ENCODE results near the gene MAP3K4. TPM values are rescaled to one million over a fixed set of nuclear protein-coding genes. Genes with fewer than 3 reads are reported as not detected.

The MAP3K4 gene
- total and polyA plus RNA-seq, 2 of the 8 experiments (the other 6 are each of a cell fraction or from before 2014, with no cell fraction given), result 16.6 to 51.6 TPM

GRCh38 chr6:160974304-160974771 is 17.2 kb upstream of the MAP3K4 start:
- H2BK12ac ChIP-seq (ENCODE audit: low read depth, low read length), result no peak overlapping the region
- no peak overlapping the region for H2BK20ac ChIP-seq (ENCODE audit: low read length)
- H3K56ac ChIP-seq (replicated peaks; ENCODE audit: insufficient read length, low read depth, low read length), result no peak overlapping the region
- FAIRE-seq (no peak), DNase-seq (ENCODE audit: low read depth in 1 of 2, low spot score in 2 of 2) (no peak)
- H3K4ac ChIP-seq (replicated peaks; ENCODE audit: insufficient read length, low read depth, low read length), result no peak overlapping the region
- H4K91ac ChIP-seq (replicated peaks; ENCODE audit: insufficient read length, low read length), result no peak overlapping the region
- no peak overlapping the region; the same call in 1 of the 2 replicates for H3K18ac ChIP-seq (ENCODE audit: extremely low read depth, low read length)
- H4K5ac ChIP-seq (ENCODE audit: insufficient read length, low read depth, low read length), result no peak overlapping the region
- H3K23me2 ChIP-seq (ENCODE audit: low read depth, low read length), result no peaks in the 10 kb centered on the region
- H3K4me2 ChIP-seq (ENCODE audit: insufficient read depth in 1 of 2, low read depth in 2 of 2, low read length in 2 of 2), result no peak overlapping the region
- peaks cover 0 to 4% (median 0%) of the 10 kb centered on the region in 4 experiments; a peak in 1 of 7 replicates for H3K4me1 ChIP-seq (replicated peaks in 1 of 4; ENCODE audit: control insufficient read depth in 3 of 4, insufficient read depth in 4 of 4, low read length in 3 of 4)
- no peaks in the 10 kb centered on the region for H3K9me3 ChIP-seq (ENCODE audit: insufficient read depth in 2 of 2, low read depth in 1 of 2, low read length in 1 of 2)
- H3K36me3 ChIP-seq (ENCODE audit: control insufficient read depth in 2 of 4, insufficient read depth in 4 of 4, low read length in 3 of 4), result no peaks in the 10 kb centered on the region
- H4K8ac ChIP-seq (ENCODE audit: extremely low read depth, insufficient read depth, low read length), result no peak overlapping the region
- H3K14ac ChIP-seq (ENCODE audit: insufficient read length), result no peak overlapping the region
- no peaks in the 10 kb centered on the region for H3K79me2 ChIP-seq (ENCODE audit: control insufficient read depth in 1 of 2, insufficient read depth in 2 of 2, low read length in 2 of 2)
- no peak overlapping the region for H2AFZ ChIP-seq (ENCODE audit: low read length)
- no peaks in the 10 kb centered on the region for H3K79me1 ChIP-seq (ENCODE audit: low read depth, low read length)
- no peak overlapping the region for H2AK5ac ChIP-seq (ENCODE audit: low read depth, low read length)
- no peak overlapping the region for H3K4me3 ChIP-seq (ENCODE audit: extremely low read depth in 1 of 4, insufficient read depth in 2 of 4, low read depth in 3 of 4, low read length in 4 of 4)
- 89% methylated on average over 9 of the region's 9 CpGs; no CpG with 5 or more reads in 1 of the 2 experiments for WGBS, 2 experiments (ENCODE audit: extremely low coverage in 1 of 2, insufficient coverage in 1 of 2, insufficient read length in 1 of 2, insufficient replicate concordance in 2 of 2, low coverage in 1 of 2, low lambda C conversion rate in 2 of 2, missing lambda C conversion rate in 1 of 2)
- H3K9ac ChIP-seq (replicated peaks in 1 of 4; ENCODE audit: extremely low read depth in 1 of 4, low read depth in 3 of 4, low read length in 3 of 4), result no peak overlapping the region
- no peak overlapping the region for H2BK5ac ChIP-seq (ENCODE audit: low read depth, low read length)
- CTCF ChIA-PET (ENCODE audit: partially characterized antibody), result no interaction called here
- POLR2A ChIA-PET (ENCODE audit: partially characterized antibody), result no interaction called here
- no peaks in the 10 kb centered on the region for H4K20me1 ChIP-seq (replicated peaks in 1 of 2; ENCODE audit: control insufficient read depth in 1 of 2, insufficient read depth in 2 of 2, low read length in 2 of 2)
- no peaks in the 10 kb centered on the region for H3K27me3 ChIP-seq (replicated peaks in 1 of 4; ENCODE audit: control insufficient read depth in 3 of 4, extremely low read depth in 1 of 4, insufficient read depth in 3 of 4, low read length in 3 of 4)
- no peak overlapping the region for H3K27ac ChIP-seq (ENCODE audit: low read depth, low read length)
- no peak overlapping the region for H2BK15ac ChIP-seq (ENCODE audit: low read length)
- no peak overlapping the region for H3K23ac ChIP-seq (ENCODE audit: insufficient read length)
- no peak overlapping the region for H2BK120ac ChIP-seq (replicated peaks; ENCODE audit: low read depth, low read length)
- no peak for TF ChIP-seq CHD1 (IDR thresholded peaks at IDR 0.05; ENCODE audit: low read depth, low read length)
- no peak for TF ChIP-seq JUN (IDR thresholded peaks at IDR 0.05; ENCODE audit: low read depth, low read length)
